K562 (cell line): Measurements from ENCODE around the gene NAPA. TPM values are rescaled to one million over a fixed set of nuclear protein-coding genes. Genes with fewer than 3 reads are reported as not detected.

Experiments
- CREB3 ChIP-seq: fragments of 450-650 bp; conservative IDR thresholded peaks from 2 replicates; pipeline ENCODE4 v1.6.1; 2016; ENCODE audit warnings: missing genetic modification characterization, low read depth, mild to moderate bottlenecking, missing compliant biosample characterization, moderate library complexity
- CREM ChIP-seq: IDR thresholded peaks from 2 replicates; pipeline ENCODE4 v1.6.1; 2014; ENCODE audit warnings: antibody characterized with exemption, low read depth
- ETS1 ChIP-seq: conservative IDR thresholded peaks from 2 replicates; pipeline ENCODE4 v1.6.1; 2011; ENCODE audit warnings: low read depth, mild to moderate bottlenecking, low read length; ENCODE audit not compliant: control insufficient read depth
- ETV1 ChIP-seq: fragments of 450-650 bp; conservative IDR thresholded peaks from 2 replicates; pipeline ENCODE4 v1.6.1; 2016; ENCODE audit warnings: missing genetic modification characterization, control low read depth, low read depth, missing compliant biosample characterization
- JUND ChIP-seq, 2 experiments: IDR thresholded peaks; 2 replicates in 1 of 2; 3 replicates in 1 of 2; pipeline ENCODE4 v1.6.1; 2011; ENCODE audit warnings: borderline replicate concordance in 2 of 2, low read depth in 2 of 2, low read length in 2 of 2, improper control_type of control experiment in 1 of 2, missing biosample characterization in 1 of 2, missing genetic modification characterization in 1 of 2, missing genetic modification reagents in 1 of 2
- MBD2 ChIP-seq: sonication (generic); IDR thresholded peaks from 2 replicates; pipeline ENCODE4 v1.6.1; 2016; ENCODE audit warnings: low read depth, borderline replicate concordance
- MEF2D ChIP-seq: conservative IDR thresholded peaks from 2 replicates; pipeline ENCODE4 v1.6.1; 2016; ENCODE audit warnings: low read depth, missing genetic modification characterization, missing compliant biosample characterization
- MIER1 ChIP-seq: fragments of 450-650 bp; IDR thresholded peaks from 2 replicates; pipeline ENCODE4 v1.6.1; 2016; ENCODE audit warnings: antibody characterized with exemption, mild to moderate bottlenecking, low read depth
- MYC ChIP-seq, 2 experiments: fragments of 250-450 bp in 1 of 2; sonication (Bioruptor Pico) in 1 of 2; IDR thresholded peaks; 2 replicates each; pipeline versions ENCODE4 v1.5.1 to v1.6.1; 2012 to 2021; ENCODE audit warnings: low read depth in 2 of 2, borderline replicate concordance in 1 of 2, improper control_type of control experiment in 1 of 2, low read length in 1 of 2, mild to moderate bottlenecking in 1 of 2, moderate library complexity in 1 of 2
- NR2C2 ChIP-seq, 2 experiments: fragments of 200-800 bp in 1 of 2; sonication (Bioruptor generic) in 1 of 2; sonication (generic) in 1 of 2; formaldehyde crosslinking in 1 of 2; IDR thresholded peaks; 2 replicates each; pipeline versions ENCODE4 v1.6.1 to v1.8.0; 2016 to 2022; ENCODE audit warnings: mild to moderate bottlenecking in 1 of 2, missing compliant biosample characterization in 1 of 2, missing genetic modification characterization in 1 of 2, missing genetic modification reagents in 1 of 2
- PRDM10 ChIP-seq: fragments of 450-650 bp; IDR thresholded peaks from 2 replicates; pipeline ENCODE4 v1.6.1; 2018; ENCODE audit not compliant: partially characterized antibody
- SIX5 ChIP-seq, 2 experiments: IDR thresholded peaks; 2 replicates each; pipeline ENCODE4 v1.6.1; 2011; ENCODE audit warnings: low read length in 2 of 2, borderline replicate concordance in 1 of 2, low read depth in 1 of 2, mild to moderate bottlenecking in 1 of 2, moderate library complexity in 1 of 2; ENCODE audit not compliant: insufficient read depth in 1 of 2
- SLC30A9 ChIP-seq: fragments of 250-450 bp; sonication (Bioruptor Pico); IDR thresholded peaks from 2 replicates; pipeline ENCODE4 v1.8.0; 2022; ENCODE audit warnings: mild to moderate bottlenecking, moderate library complexity
- SMARCA5 ChIP-seq: fragments of 450-650 bp; IDR thresholded peaks from 2 replicates; pipeline ENCODE4 v1.6.1; 2016
- TFAP4 ChIP-seq: sonication (generic); formaldehyde crosslinking; IDR thresholded peaks from 2 replicates; pipeline ENCODE4 v1.8.0; 2022; ENCODE audit warnings: missing genetic modification reagents, mild to moderate bottlenecking, moderate library complexity, borderline replicate concordance
- ZBTB12 ChIP-seq: fragments of 250-450 bp; sonication (Bioruptor Pico); IDR thresholded peaks from 2 replicates; pipeline ENCODE4 v1.4.0; 2020
- ZNF253 ChIP-seq: fragments of 250-450 bp; sonication (Bioruptor Pico); conservative IDR thresholded peaks from 2 replicates; pipeline ENCODE4 v1.6.1; 2021; ENCODE audit warnings: mild to moderate bottlenecking
- polyA plus RNA-seq, 8 experiments: library from polyadenylated mRNA; depleted of rRNA in 4 of 8; stranded (reverse) in 5 of 8; unstranded in 3 of 8; fragments of >200 nt; fragmentation: Nextera tagmentation in 2 of 8; fragmentation: Illumina TruSeq in 1 of 8; extraction: Ambion mirVana in 2 of 8; extraction: Trizol in 1 of 8; gene quantifications; 2 replicates each; pipeline versions ENCODE4 v1.2.1 to v1.2.3, GENCODE V29; 2011 to 2014; ENCODE audit warnings: inconsistent platforms in 1 of 8, missing spikeins in 1 of 8
- total RNA-seq, 7 experiments: library from RNA; depleted of rRNA in 6 of 7; stranded (reverse); fragments of >200 nt in 6 of 7; fragmentation: Illumina TruSeq in 2 of 7; extraction: Trizol in 2 of 7; gene quantifications; 2 replicates each; pipeline versions ENCODE4 v1.2.1 to v1.2.3, GENCODE V29; 2011 to 2021; ENCODE audit warnings: low replicate concordance in 1 of 7

NAPA gene
- total and polyA plus RNA-seq, 9 of the 15 experiments (the other 6 are each of a cell fraction or from before 2014, with no cell fraction given): 5.4 to 98.6 (median 77.5) TPM

- TF ChIP-seq PRDM10 (no peak), TFAP4 (CRISPR knock-in tag) (peak; percentile 49; the same call in 1 of the 2 replicates), NR2C2 (CRISPR knock-in tag; IDR thresholded peaks at IDR 0.05) (peak; percentile 35; the same call in 1 of the 2 replicates), NR2C2 (tag; IDR thresholded peaks at IDR 0.05) (no peak), MYC (IDR thresholded peaks at IDR 0.05; ENCODE audit: low read depth, low read length) (0 out of 2 replicates have a peak, but pooled peaks have one; percentile 40), MYC (CRISPR knock-in tag; IDR thresholded peaks at IDR 0.05; ENCODE audit: borderline replicate concordance, low read depth) (no peak), SIX5 (IDR thresholded peaks at IDR 0.05; ENCODE audit: borderline replicate concordance in 1 of 2, insufficient read depth in 1 of 2, low read depth in 1 of 2, low read length in 2 of 2) (peak; percentile 80 to 82), CREB3 (tag) (no peak), ETV1 (tag) (peak; percentile 15; the same call in 1 of the 2 replicates), CREM (peak; percentile 70), MBD2 (0 out of 2 replicates have a peak, but pooled peaks have one; percentile 50), SMARCA5 (0 out of 2 replicates have a peak, but pooled peaks have one; percentile 12), MIER1 (peak; percentile 63; the same call in 1 of the 2 replicates), SLC30A9 (no peak), ETS1 (0 out of 2 replicates have a peak, but pooled peaks have one; percentile 43), JUND (IDR thresholded peaks at IDR 0.05; ENCODE audit: borderline replicate concordance, low read depth, low read length) (0 out of 2 replicates have a peak, but pooled peaks have one; percentile 17), JUND (tag; IDR thresholded peaks at IDR 0.05; ENCODE audit: borderline replicate concordance, low read depth, low read length) (no peak), ZNF253 (CRISPR knock-in tag) (no peak), ZBTB12 (CRISPR knock-in tag) (no peak), MEF2D (tag) (no peak)
Observed at GRCh38 chr19:47438793-47439220, 76.1 kb downstream of the NAPA start (continued).
